ENCODE results near the gene WARS2.
"Not testable (repeated sequence)": the region's sequence is repeated elsewhere in the genome, so short reads cannot be mapped to it uniquely, and the experiment has no call there.

WARS2 gene

GRCh38 chr1:119159966-119160365 lies 19.5 kb upstream of the WARS2 start:
- H3K4me3 ChIP-seq (replicated peaks; ENCODE audit: low read depth, low read length): no peak overlapping the region
- peaks cover 5% of the 10 kb centered on the region for H3K36me3 ChIP-seq (ENCODE audit: control insufficient read depth, insufficient read depth, low read length)
- TF ChIP-seq CTCF (IDR thresholded peaks at IDR 0.05; ENCODE audit: insufficient read depth, low read length, poor library complexity, severe bottlenecking): no peak
- no peaks in the 10 kb centered on the region for H3K27me3 ChIP-seq (replicated peaks; ENCODE audit: control insufficient read depth, insufficient read depth, low read length)
- DNase-seq (ENCODE audit: extremely low read depth, insufficient read length): no peak

GRCh38 chr1:119159111-119159510 lies 18.7 kb upstream of the WARS2 start:
- Histone ChIP-seq H3K27me3 (replicated peaks; ENCODE audit: control insufficient read depth, insufficient read depth, low read length) (no peaks in the 10 kb centered on the region), H3K36me3 (ENCODE audit: control insufficient read depth, insufficient read depth, low read length) (peaks cover 5% of the 10 kb centered on the region), H3K4me3 (replicated peaks; ENCODE audit: low read depth, low read length) (no peak overlapping the region)
- no peak for TF ChIP-seq CTCF (IDR thresholded peaks at IDR 0.05; ENCODE audit: insufficient read depth, low read length, poor library complexity, severe bottlenecking)
- DNase-seq (ENCODE audit: extremely low read depth, insufficient read length): no peak

- not testable (repeated sequence) for DNase-seq (ENCODE audit: extremely low read depth, insufficient read length); H3K27me3 ChIP-seq (replicated peaks; ENCODE audit: control insufficient read depth, insufficient read depth, low read length); H3K36me3 ChIP-seq (ENCODE audit: control insufficient read depth, insufficient read depth, low read length); H3K4me3 ChIP-seq (replicated peaks; ENCODE audit: low read depth, low read length)
Measured at GRCh38 chr1:119156761-119157160, 16.3 kb upstream of the WARS2 start.

DNA sequence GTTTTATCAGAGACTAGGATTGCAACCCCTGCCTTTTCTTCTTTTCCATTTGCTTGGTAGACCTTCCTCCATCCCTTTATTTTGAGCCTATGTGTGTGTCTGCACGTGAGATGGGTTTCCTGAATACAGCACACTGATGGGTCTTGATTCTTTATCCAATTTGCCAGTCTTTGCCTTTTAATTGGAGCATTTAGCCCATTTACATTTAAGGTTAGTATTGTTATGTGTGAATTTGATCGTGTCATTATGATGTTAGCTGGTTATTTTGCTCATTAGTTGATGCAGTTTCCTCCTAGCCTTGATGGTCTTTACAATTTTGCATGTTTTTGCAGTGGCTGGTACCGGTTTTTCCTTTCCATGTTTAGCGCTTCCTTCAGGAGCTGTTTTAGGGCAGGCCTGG lies 14.6 kb upstream of the WARS2 start:
- H3K27me3 ChIP-seq (replicated peaks; ENCODE audit: control insufficient read depth, insufficient read depth, low read length); H3K36me3 ChIP-seq (ENCODE audit: control insufficient read depth, insufficient read depth, low read length); H3K4me3 ChIP-seq (replicated peaks; ENCODE audit: low read depth, low read length); DNase-seq (ENCODE audit: extremely low read depth, insufficient read length): not testable (repeated sequence)

DNA sequence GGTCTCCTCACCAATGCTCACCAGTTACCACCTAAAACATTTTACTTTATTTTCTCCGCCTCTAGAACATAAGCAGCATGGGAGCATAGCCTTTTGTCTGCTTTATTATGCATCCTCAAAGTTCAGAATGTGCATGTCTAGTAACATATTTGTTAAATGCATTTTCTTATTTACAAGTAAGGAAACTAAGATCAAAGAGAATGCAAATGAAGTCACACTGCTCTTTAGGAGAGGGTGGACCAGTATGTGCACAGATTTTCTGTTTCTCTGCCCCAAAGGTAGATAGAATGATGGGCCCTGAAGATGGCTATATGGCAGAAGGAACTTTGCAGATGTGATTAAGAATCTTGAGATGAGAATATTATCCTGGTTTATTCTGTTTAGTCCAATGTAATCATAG lies 9.7 kb upstream of the WARS2 start:
- H3K4me3 ChIP-seq (replicated peaks; ENCODE audit: low read depth, low read length): no peak overlapping the region
- TF ChIP-seq CTCF (IDR thresholded peaks at IDR 0.05; ENCODE audit: insufficient read depth, low read length, poor library complexity, severe bottlenecking): no peak
- peaks cover 1% of the 10 kb centered on the region; the same call in 1 of the 2 replicates for H3K36me3 ChIP-seq (ENCODE audit: control insufficient read depth, insufficient read depth, low read length)

GRCh38 chr1:119147661-119148090 lies 7.2 kb upstream of the WARS2 start:
- no peak for TF ChIP-seq CTCF (IDR thresholded peaks at IDR 0.05; ENCODE audit: insufficient read depth, low read length, poor library complexity, severe bottlenecking)
- Histone ChIP-seq H3K36me3 (ENCODE audit: control insufficient read depth, insufficient read depth, low read length) (peaks cover 1% of the 10 kb centered on the region; the same call in 1 of the 2 replicates), H3K4me3 (replicated peaks; ENCODE audit: low read depth, low read length) (no peak overlapping the region)

More for the DNA sequence above, 9.7 kb upstream of the WARS2 start:
- no peaks in the 10 kb centered on the region for H3K27me3 ChIP-seq (replicated peaks; ENCODE audit: control insufficient read depth, insufficient read depth, low read length)
- DNase-seq (ENCODE audit: extremely low read depth, insufficient read length): no peak

GRCh38 chr1:119146466-119146865 lies 6.0 kb upstream of the WARS2 start:
- Histone ChIP-seq H3K27me3 (replicated peaks; ENCODE audit: control insufficient read depth, insufficient read depth, low read length) (no peaks in the 10 kb centered on the region), H3K36me3 (ENCODE audit: control insufficient read depth, insufficient read depth, low read length) (peaks cover 1% of the 10 kb centered on the region; the same call in 1 of the 2 replicates), H3K4me3 (replicated peaks; ENCODE audit: low read depth, low read length) (no peak overlapping the region)
- no peak for TF ChIP-seq CTCF (IDR thresholded peaks at IDR 0.05; ENCODE audit: insufficient read depth, low read length, poor library complexity, severe bottlenecking)
- no peak for DNase-seq (ENCODE audit: extremely low read depth, insufficient read length)

More at GRCh38 chr1:119147661-119148090, 7.2 kb upstream of the WARS2 start:
- no peaks in the 10 kb centered on the region for H3K27me3 ChIP-seq (replicated peaks; ENCODE audit: control insufficient read depth, insufficient read depth, low read length)
- no peak for DNase-seq (ENCODE audit: extremely low read depth, insufficient read length)

Data from GM06990 (cell line).